ENCODE data around the gene RND2. TPM values are rescaled to one million over a fixed set of nuclear protein-coding genes. Genes with fewer than 3 reads are reported as not detected.

The RND2 gene
- total RNA-seq, 1 experiment from 2014 or later = 0.26 TPM

- Histone ChIP-seq H2AFZ (no peak overlapping the region), H3K4me2 (no peak overlapping the region), H3K36me3 (ENCODE audit: low read depth) (no peaks in the 10 kb centered on the region), H3K4me1 (replicated peaks; ENCODE audit: insufficient read depth) (no peaks in the 10 kb centered on the region), H3K9me2 (ENCODE audit: insufficient read depth) (no peaks in the 10 kb centered on the region), H3K27ac (no peak overlapping the region), H3K4me3 (no peak overlapping the region), H3K79me2 (ENCODE audit: low read depth) (no peaks in the 10 kb centered on the region), H3K27me3 (ENCODE audit: insufficient read depth, low read depth) (no peaks in the 10 kb centered on the region), H4K20me1 (ENCODE audit: insufficient read depth) (no peaks in the 10 kb centered on the region), H3K9me3 (ENCODE audit: insufficient read depth, low read depth) (no peaks in the 10 kb centered on the region), H3F3A (ENCODE audit: insufficient read depth, low read depth) (no peaks in the 10 kb centered on the region)
- BruUV-seq (replicated peaks) = no TSS peak
- DNase-seq = no peak
- CTCF ChIA-PET = no interaction called here
- intact Hi-C loops (cut with micrococcal nuclease; ENCODE audit: unreplicated experiment) = no loop called here
- POLR2A ChIA-PET (ENCODE audit: unreplicated experiment) = interaction anchor here (0.6 kb wide), 1 partner anchor 280 kb away, joined by 6 read pairs; no protein-coding TSS in a partner anchor
- TF ChIP-seq CTCF (conservative IDR thresholded peaks at IDR 0.05) = no peak
- TF ChIP-seq EZH2 (IDR thresholded peaks at IDR 0.05; ENCODE audit: low read depth) = no peak
These were observed 9.9 kb downstream of the RND2 start for GRCh38 chr17:43034894-43035293.

GRCh38 chr17:43039646-43040045 is 14.6 kb downstream of the RND2 start:
- Histone ChIP-seq H3K79me2 (ENCODE audit: low read depth) (no peaks in the 10 kb centered on the region), H3K36me3 (ENCODE audit: low read depth) (no peaks in the 10 kb centered on the region; the same call in 1 of the 2 replicates), H3K9me2 (ENCODE audit: insufficient read depth) (no peaks in the 10 kb centered on the region), H4K20me1 (ENCODE audit: insufficient read depth) (no peaks in the 10 kb centered on the region), H3K4me2 (no peak overlapping the region), H3K9me3 (ENCODE audit: insufficient read depth, low read depth) (no peaks in the 10 kb centered on the region), H2AFZ (no peak overlapping the region), H3K27me3 (ENCODE audit: insufficient read depth, low read depth) (no peaks in the 10 kb centered on the region), H3K27ac (no peak overlapping the region), H3K4me3 (no peak overlapping the region), H3F3A (ENCODE audit: insufficient read depth, low read depth) (no peaks in the 10 kb centered on the region), H3K4me1 (replicated peaks; ENCODE audit: insufficient read depth) (no peaks in the 10 kb centered on the region)
- BruUV-seq (replicated peaks) = no TSS peak
- ChIA-PET CTCF (no interaction called here), POLR2A (ENCODE audit: unreplicated experiment) (no interaction called here)
- intact Hi-C loops (cut with micrococcal nuclease; ENCODE audit: unreplicated experiment) = no loop called here
- no peak for DNase-seq
- TF ChIP-seq CTCF (conservative IDR thresholded peaks at IDR 0.05) (no peak), EZH2 (IDR thresholded peaks at IDR 0.05; ENCODE audit: low read depth) (no peak)

GRCh38 chr17:43040655-43041054 is 15.6 kb downstream of the RND2 start:
- Histone ChIP-seq H3K36me3 (ENCODE audit: low read depth) (no peaks in the 10 kb centered on the region; the same call in 1 of the 2 replicates), H3F3A (ENCODE audit: insufficient read depth, low read depth) (0 out of 2 replicates have a peak, but pooled peaks cover 2% of the 10 kb centered on the region), H3K27me3 (ENCODE audit: insufficient read depth, low read depth) (no peaks in the 10 kb centered on the region), H3K4me2 (no peak overlapping the region), H3K4me3 (no peak overlapping the region), H2AFZ (no peak overlapping the region), H3K9me2 (ENCODE audit: insufficient read depth) (no peaks in the 10 kb centered on the region), H3K4me1 (replicated peaks; ENCODE audit: insufficient read depth) (no peaks in the 10 kb centered on the region), H3K27ac (no peak overlapping the region), H4K20me1 (ENCODE audit: insufficient read depth) (no peaks in the 10 kb centered on the region), H3K79me2 (ENCODE audit: low read depth) (no peaks in the 10 kb centered on the region), H3K9me3 (ENCODE audit: insufficient read depth, low read depth) (no peaks in the 10 kb centered on the region)
- no TSS peak for BruUV-seq (replicated peaks)
- TF ChIP-seq CTCF (conservative IDR thresholded peaks at IDR 0.05) = no peak
- no peak for TF ChIP-seq EZH2 (IDR thresholded peaks at IDR 0.05; ENCODE audit: low read depth)
- ChIA-PET POLR2A (ENCODE audit: unreplicated experiment) (no interaction called here), CTCF (no interaction called here)
- intact Hi-C loops (cut with micrococcal nuclease; ENCODE audit: unreplicated experiment) = no loop called here
- no peak for DNase-seq

Data from PC-9 (cell line).